ENCODE measurements around the gene KLK7. TPM values are rescaled to one million over a fixed set of nuclear protein-coding genes. Genes with fewer than 3 reads are reported as not detected.

KLK7 gene
- total and polyA plus RNA-seq, 2 of the 4 experiments (the other 2 are of a cell fraction), result not detected

DNA sequence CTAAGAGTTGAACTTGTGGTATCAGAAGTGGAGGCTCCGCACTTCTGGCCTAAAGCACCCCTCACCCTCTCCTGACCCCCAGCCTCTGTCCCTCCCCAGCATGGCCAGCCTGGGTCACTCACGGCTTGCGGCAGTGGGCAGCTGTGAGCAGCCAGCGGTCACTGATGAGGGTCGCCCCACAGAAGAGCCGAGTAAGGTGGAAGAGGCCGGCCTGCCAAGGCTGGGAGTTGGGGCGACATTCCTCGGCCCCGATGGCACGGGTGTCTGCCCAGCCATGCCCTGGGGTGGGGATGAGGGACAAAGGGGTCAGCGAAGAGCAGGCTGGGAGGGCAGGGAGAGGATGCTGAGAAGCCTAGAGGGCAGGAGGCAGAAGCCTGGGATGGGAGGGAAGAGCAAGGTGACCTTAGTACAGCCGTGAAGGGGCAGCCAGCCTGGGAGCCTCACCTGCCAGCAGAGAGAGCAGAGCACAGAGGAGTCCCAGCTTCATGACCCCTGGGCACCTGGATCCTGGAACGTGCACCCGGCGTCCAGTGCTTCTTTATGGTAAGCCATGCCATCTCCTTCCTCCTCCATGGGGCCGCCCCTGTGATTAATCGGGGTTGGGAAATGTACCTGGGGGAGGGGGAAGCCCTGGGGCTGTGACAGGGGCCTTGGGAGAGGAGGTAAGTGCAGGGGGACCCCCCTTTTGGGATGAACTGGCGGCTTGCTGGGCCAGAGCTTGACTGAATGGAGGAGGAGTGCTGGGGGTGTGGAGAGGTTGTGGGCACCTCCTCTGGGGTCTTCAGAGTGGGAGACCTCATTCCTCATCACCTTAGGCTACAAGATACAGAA lies 25.6 kb upstream of the KLK7 start:
- no peak overlapping the region for H3K9ac ChIP-seq (ENCODE audit: low read depth, low read length)
- dilution Hi-C loops (cut with HindIII; ENCODE audit: low sequenced_read_pairs, unreplicated experiment), result no loop called here

More for the DNA sequence above, 25.6 kb upstream of the KLK7 start:
- no peak overlapping the region for H4K91ac ChIP-seq (ENCODE audit: insufficient read depth, low read depth, low read length)
- peaks cover 2% of the 10 kb centered on the region for H3K9me3 ChIP-seq (ENCODE audit: control insufficient read depth, insufficient read depth, low read length)
- H3K56ac ChIP-seq (ENCODE audit: extremely low read depth, insufficient read depth, low read length), result no peak overlapping the region
- TF ChIP-seq RCOR1 (IDR thresholded peaks at IDR 0.05; ENCODE audit: insufficient replicate concordance, low read length), result no peak
- TF ChIP-seq ELK1 (IDR thresholded peaks at IDR 0.05; ENCODE audit: borderline replicate concordance, low read depth, low read length), result no peak
- TF ChIP-seq MAFK (IDR thresholded peaks at IDR 0.05; ENCODE audit: low read depth, low read length), result no peak
- TF ChIP-seq, protein P1, sequence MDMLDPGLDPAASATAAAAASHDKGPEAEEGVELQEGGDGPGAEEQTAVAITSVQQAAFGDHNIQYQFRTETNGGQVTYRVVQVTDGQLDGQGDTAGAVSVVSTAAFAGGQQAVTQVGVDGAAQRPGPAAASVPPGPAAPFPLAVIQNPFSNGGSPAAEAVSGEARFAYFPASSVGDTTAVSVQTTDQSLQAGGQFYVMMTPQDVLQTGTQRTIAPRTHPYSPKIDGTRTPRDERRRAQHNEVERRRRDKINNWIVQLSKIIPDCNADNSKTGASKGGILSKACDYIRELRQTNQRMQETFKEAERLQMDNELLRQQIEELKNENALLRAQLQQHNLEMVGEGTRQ (IDR thresholded peaks at IDR 0.05; ENCODE audit: low read depth, low read length), result no peak
- no peak for TF ChIP-seq MAZ (IDR thresholded peaks at IDR 0.05; ENCODE audit: borderline replicate concordance, low read depth, low read length)
- TF ChIP-seq CHD1 (IDR thresholded peaks at IDR 0.05; ENCODE audit: low read depth, low read length), result no peak
- TF ChIP-seq RAD21 (IDR thresholded peaks at IDR 0.05; ENCODE audit: low read length), result no peak
- no peak for TF ChIP-seq POLR2A (IDR thresholded peaks at IDR 0.05; ENCODE audit: low read depth, low read length)
- in situ Hi-C loops (cut with MboI; ENCODE audit: low sequenced_read_pairs), result no loop called here
- no peaks in the 10 kb centered on the region for H3K27me3 ChIP-seq (ENCODE audit: control insufficient read depth, insufficient read depth, low read length)
- ChIA-PET CTCF (no interaction called here), POLR2A (ENCODE audit: unreplicated experiment) (no interaction called here)
- H2AK5ac ChIP-seq (ENCODE audit: low read depth, low read length), result no peak overlapping the region
- H4K20me1 ChIP-seq (ENCODE audit: insufficient read depth, low read length), result no peaks in the 10 kb centered on the region
- BruUV-seq (replicated peaks), result no TSS peak
- H2BK5ac ChIP-seq (ENCODE audit: low read depth, low read length, poor library complexity, severe bottlenecking), result no peak overlapping the region
- H2BK20ac ChIP-seq (ENCODE audit: low read depth, low read length), result no peak overlapping the region
- no peak overlapping the region for H3K18ac ChIP-seq (ENCODE audit: low read depth, low read length)
- ATAC-seq (ENCODE audit: low read depth), result no peak
- H3K9me1 ChIP-seq (ENCODE audit: insufficient read depth, low read length), result no peaks in the 10 kb centered on the region
- H3K14ac ChIP-seq (replicated peaks; ENCODE audit: low read depth, low read length), result no peak overlapping the region
- no peak overlapping the region for H2BK15ac ChIP-seq (ENCODE audit: low read depth, low read length)
- H4K5ac ChIP-seq (ENCODE audit: low read depth, low read length), result no peak overlapping the region
- no peak overlapping the region for H2AK9ac ChIP-seq (replicated peaks; ENCODE audit: low read depth, low read length, poor library complexity)
- H3K4me2 ChIP-seq (ENCODE audit: low read depth, low read length), result no peak overlapping the region
- no peaks in the 10 kb centered on the region for H3K4me1 ChIP-seq (ENCODE audit: control insufficient read depth, insufficient read depth, low read length)
- H2BK120ac ChIP-seq (ENCODE audit: low read depth, low read length), result no peak overlapping the region
- H3K79me1 ChIP-seq (ENCODE audit: low read depth in 1 of 2, low read length in 2 of 2), result no peaks in the 10 kb centered on the region
- no peak overlapping the region for H3K4me3 ChIP-seq (ENCODE audit: insufficient read depth, low read depth, low read length)
- H3K36me3 ChIP-seq (ENCODE audit: control insufficient read depth, insufficient read depth, low read length), result no peaks in the 10 kb centered on the region
- H2AFZ ChIP-seq (replicated peaks; ENCODE audit: low read length, poor library complexity), result no peak overlapping the region
- DNase-seq, result no peak
- intact Hi-C loops (cut with micrococcal nuclease), result no loop called here
- no peak overlapping the region for H3K4ac ChIP-seq (ENCODE audit: low read depth, low read length)
- 30% methylated on average over 2 of the region's 19 CpGs; no CpG with 5 or more reads in 1 of the 2 experiments for WGBS, 2 experiments (ENCODE audit: extremely low coverage in 2 of 2, insufficient read length in 1 of 2)
- no peak overlapping the region for H3K27ac ChIP-seq (ENCODE audit: insufficient read depth, low read length)
- no peak overlapping the region for H3K23ac ChIP-seq (ENCODE audit: low read depth, low read length)
- H4K8ac ChIP-seq (ENCODE audit: low read depth in 2 of 2, low read length in 2 of 2), result no peak overlapping the region
